ENCODE measurements around the gene FAF2. TPM values are rescaled to one million over a fixed set of nuclear protein-coding genes. Genes with fewer than 3 reads are reported as not detected.
"Not testable (repeated sequence)": the region's sequence is repeated elsewhere in the genome, so short reads cannot be mapped to it uniquely, and the experiment has no call there.

FAF2 gene
- total RNA-seq = 39.2 and 42.5 TPM in 2 replicates

GRCh38 chr5:176447978-176448608 lies at the start of gene FAF2:
Gene FAF2, plus strand, starts transcription at chr5:176448385. Its CDS starts 23 bp downstream, at chr5:176448408.
- intact Hi-C loops (cut with micrococcal nuclease) = loop anchor here (1.0 to 5.0 kb wide), 7 partner anchors 11 to 199 kb away; partner anchors contain the start of genes CLTB, KIAA1191, RNF44 and TSPAN17

- intact Hi-C loops (cut with micrococcal nuclease) = no loop called here
Observed at GRCh38 chr5:176400382-176401156, 47.6 kb upstream of the FAF2 start.

- intact Hi-C loops (cut with micrococcal nuclease) = no loop called here
Observed at GRCh38 chr5:176401281-176402205, 46.6 kb upstream of the FAF2 start.

GRCh38 chr5:176405656-176406435 lies 42.3 kb upstream of the FAF2 start:
- intact Hi-C loops (cut with micrococcal nuclease) = no loop called here

GRCh38 chr5:176406436-176407052 lies 41.6 kb upstream of the FAF2 start:
- intact Hi-C loops (cut with micrococcal nuclease) = no loop called here

GRCh38 chr5:176407456-176408251 lies 40.5 kb upstream of the FAF2 start:
- intact Hi-C loops (cut with micrococcal nuclease) = no loop called here

- intact Hi-C loops (cut with micrococcal nuclease) = not testable (repeated sequence)
Observed at GRCh38 chr5:176408252-176408573, 40.0 kb upstream of the FAF2 start.

GRCh38 chr5:176408590-176408989 lies 39.6 kb upstream of the FAF2 start:
- intact Hi-C loops (cut with micrococcal nuclease) = no loop called here

GRCh38 chr5:176409765-176410164 lies 38.4 kb upstream of the FAF2 start:
- intact Hi-C loops (cut with micrococcal nuclease) = no loop called here

- intact Hi-C loops (cut with micrococcal nuclease) = no loop called here
Observed at GRCh38 chr5:176410486-176411180, 37.6 kb upstream of the FAF2 start.

GRCh38 chr5:176412517-176413254 lies 35.5 kb upstream of the FAF2 start:
- intact Hi-C loops (cut with micrococcal nuclease) = no loop called here

GRCh38 chr5:176413255-176413565 lies 35.0 kb upstream of the FAF2 start:
- intact Hi-C loops (cut with micrococcal nuclease) = no loop called here

- intact Hi-C loops (cut with micrococcal nuclease) = no loop called here
Observed at GRCh38 chr5:176413709-176414191, 34.4 kb upstream of the FAF2 start.

GRCh38 chr5:176414704-176415103 lies 33.5 kb upstream of the FAF2 start:
- intact Hi-C loops (cut with micrococcal nuclease) = loop anchor here (5.0 kb wide), 1 partner anchor 158 kb away; no protein-coding TSS in a partner anchor

GRCh38 chr5:176415240-176415951 lies 32.8 kb upstream of the FAF2 start:
- intact Hi-C loops (cut with micrococcal nuclease) = loop anchor here (5.0 kb wide), 1 partner anchor 157 kb away; no protein-coding TSS in a partner anchor

- intact Hi-C loops (cut with micrococcal nuclease) = loop anchor here (1.0 to 5.0 kb wide), 7 partner anchors 27 to 231 kb away; partner anchors contain the start of genes FAF2, RNF44 and TSPAN17
Observed at GRCh38 chr5:176415952-176416924, 31.9 kb upstream of the FAF2 start, which contains the start of gene CLTB. Gene CLTB, minus strand, starts transcription at chr5:176416539. Its CDS starts 176 bp downstream, at chr5:176416363.

Measured in T-helper 2 cell treated with Interferon-gamma antibody and Interleukin-4, amounts not matched to agents 100 ng/mL and 5 ng/mL, for 36 hours (primary cell).